GM12878 (cell line): ENCODE results near the gene TCF20. TPM values are rescaled to one million over a fixed set of nuclear protein-coding genes. Genes with fewer than 3 reads are reported as not detected.

ENCODE experiments used
- ATAC-seq: fragments of 200-7000 bp; cut with Tn5 transposase; 3 replicates; pipeline ENCODE4 v1.9.1; 2020; ENCODE audit warnings: mild to moderate bottlenecking, moderate library complexity
- BruUV-seq: library from RNA; stranded (reverse); fragments of 400-500 nt; replicated peaks from 2 replicates; lab custom pipeline; 2021; lab: Mats Ljungman, UMichigan
- CTCF ChIA-PET: fragments of 300-600 bp; sonication (Branson Sonifier 250); formaldehyde crosslinking; extraction: SDS; loops from one replicate; lab custom pipeline; 2021; ENCODE audit warnings: inconsistent platforms; lab: Yijun Ruan, JAX
- POLR2A ChIA-PET: fragments of 350-600 bp; formaldehyde crosslinking; extraction: SDS; loops from one replicate; lab custom pipeline; 2021; ENCODE audit warnings: inconsistent platforms; lab: Charles Lee
- RAD21 ChIA-PET: fragments of 300-600 bp; sonication (Branson Sonifier 250); formaldehyde crosslinking; loops from one replicate; lab custom pipeline; 2023; ENCODE audit warnings: antibody characterized with exemption; ENCODE audit not compliant: unreplicated experiment; lab: Charles Lee
- SMC1A ChIA-PET: fragments of 300-600 bp; sonication (Branson Sonifier 250); formaldehyde crosslinking; loops from one replicate; lab custom pipeline; 2023; ENCODE audit not compliant: unreplicated experiment, uncharacterized antibody; lab: Charles Lee
- DNase-seq: peaks from one replicate; pipeline ENCODE4 v3.0.0-alpha.2; 2011; ENCODE audit warnings: low read depth, low spot score
- FAIRE-seq: peaks from 3 replicates; lab custom pipeline; 2011; peaks lifted over from hg19 to GRCh38; lab: Jason Lieb, UNC
- H2AFZ ChIP-seq: 2 replicates; pipeline ENCODE4 v1.6.0; 2011; ENCODE audit warnings: low read depth, low read length, control low read depth; ENCODE audit not compliant: control insufficient read depth
- H3K27ac ChIP-seq: 2 replicates; pipeline ENCODE4 v1.5.1; 2011; ENCODE audit warnings: control low read depth; ENCODE audit not compliant: control insufficient read depth, insufficient read depth
- H3K27me3 ChIP-seq, 2 experiments: replicated peaks in 1 of 2; 2 replicates each; pipeline versions ENCODE4 v1.6.0 to v1.6.1; 2011; ENCODE audit warnings: low read length in 1 of 2; ENCODE audit not compliant: control insufficient read depth in 2 of 2, insufficient read depth in 2 of 2
- H3K36me3 ChIP-seq, 2 experiments: 2 replicates each; pipeline ENCODE4 v1.5.1; 2011; ENCODE audit warnings: low read length in 1 of 2; ENCODE audit not compliant: control insufficient read depth in 2 of 2, insufficient read depth in 2 of 2
- H3K4me1 ChIP-seq: 2 replicates; pipeline ENCODE4 v1.6.1; 2011; ENCODE audit warnings: mild to moderate bottlenecking, low read length, moderate library complexity, mixed read lengths; ENCODE audit not compliant: control insufficient read depth, insufficient read depth
- H3K4me2 ChIP-seq: 2 replicates; pipeline ENCODE4 v1.6.0; 2011; ENCODE audit warnings: control low read depth; ENCODE audit not compliant: control insufficient read depth, insufficient read depth
- H3K4me3 ChIP-seq: fragments of 200-600 bp; sonication (generic); 2 replicates; pipeline ENCODE4 v1.5.1; 2016
- H3K79me2 ChIP-seq: 2 replicates; pipeline ENCODE4 v1.6.0; 2011; ENCODE audit warnings: low read length; ENCODE audit not compliant: control insufficient read depth, insufficient read depth
- H3K9ac ChIP-seq: 2 replicates; pipeline ENCODE4 v1.8.0; 2011; ENCODE audit warnings: low read length, control low read depth, mixed read lengths; ENCODE audit not compliant: control insufficient read depth, insufficient read depth
- H3K9me3 ChIP-seq: replicated peaks from 3 replicates; pipeline ENCODE4 v1.5.1; 2011; ENCODE audit warnings: mild to moderate bottlenecking, low read length; ENCODE audit not compliant: control insufficient read depth, insufficient read depth
- H4K20me1 ChIP-seq: 2 replicates; pipeline ENCODE4 v1.6.0; 2011; ENCODE audit not compliant: control insufficient read depth, insufficient read depth
- ATF7 ChIP-seq: fragments of 450-650 bp; IDR thresholded peaks from 2 replicates; pipeline ENCODE4 v1.6.1; 2016; ENCODE audit warnings: low read depth, mild to moderate bottlenecking
- BCL11A ChIP-seq: IDR thresholded peaks from 2 replicates; pipeline ENCODE4 v1.6.1; 2011; ENCODE audit warnings: low read depth, low read length
- CBX3 ChIP-seq: fragments of 200-600 bp; sonication (generic); IDR thresholded peaks from 2 replicates; pipeline ENCODE4 v1.6.1; 2016; ENCODE audit warnings: low read depth, borderline replicate concordance
- CHD2 ChIP-seq: IDR thresholded peaks from 2 replicates; pipeline ENCODE4 v1.6.1; 2011; ENCODE audit warnings: low read depth, low read length, improper control_type of control experiment, borderline replicate concordance
- CREB1 ChIP-seq: IDR thresholded peaks from 2 replicates; pipeline ENCODE4 v1.6.1; 2012; ENCODE audit warnings: low read depth, mild to moderate bottlenecking, inconsistent platforms
- CTCF ChIP-seq, 3 experiments: IDR thresholded peaks in 2 of 3; conservative IDR thresholded peaks in 1 of 3; 2 replicates each; pipeline ENCODE4 v1.5.1; 2011; ENCODE audit warnings: low read depth in 3 of 3, low read length in 3 of 3, mild to moderate bottlenecking in 3 of 3, control low read depth in 2 of 3, moderate library complexity in 2 of 3, inconsistent platforms in 1 of 3, mixed read lengths in 1 of 3; ENCODE audit not compliant: control insufficient read depth in 2 of 3, insufficient read depth in 1 of 3; ENCODE audit errors: extremely low read depth in 1 of 3
- FOXM1 ChIP-seq: IDR thresholded peaks from 2 replicates; pipeline ENCODE4 v1.6.1; 2012; ENCODE audit warnings: low read depth, mild to moderate bottlenecking, inconsistent platforms, low read length, moderate library complexity
- HDAC6 ChIP-seq: fragments of 200-600 bp; sonication (generic); IDR thresholded peaks from one replicate; pipeline ENCODE4 v1.8.0; 2017; ENCODE audit warnings: antibody characterized with exemption; ENCODE audit not compliant: unreplicated experiment
- IRF4 ChIP-seq: IDR thresholded peaks from 2 replicates; pipeline ENCODE4 v1.6.1; 2011; ENCODE audit warnings: low read depth, low read length
- IRF5 ChIP-seq: fragments of 450-650 bp; IDR thresholded peaks from 2 replicates; pipeline ENCODE4 v1.6.1; 2017; ENCODE audit warnings: borderline replicate concordance
- NFIC ChIP-seq: IDR thresholded peaks from 2 replicates; pipeline ENCODE4 v1.6.1; 2012; ENCODE audit warnings: low read depth, mild to moderate bottlenecking, inconsistent platforms, low read length, moderate library complexity
- NFXL1 ChIP-seq: fragments of 450-650 bp; IDR thresholded peaks from 2 replicates; pipeline ENCODE4 v1.6.1; 2017; ENCODE audit warnings: antibody characterized with exemption, mild to moderate bottlenecking, borderline replicate concordance
- POU2F2 ChIP-seq: IDR thresholded peaks from 3 replicates; pipeline ENCODE4 v1.6.1; 2011; ENCODE audit warnings: low read depth, mild to moderate bottlenecking, low read length, borderline replicate concordance
- RAD21 ChIP-seq: IDR thresholded peaks from 2 replicates; pipeline ENCODE4 v1.6.1; 2011; ENCODE audit warnings: mild to moderate bottlenecking, low read depth, low read length, moderate library complexity; ENCODE audit not compliant: insufficient read depth
- RUNX3 ChIP-seq: IDR thresholded peaks from 2 replicates; pipeline ENCODE4 v1.6.1; 2012; ENCODE audit warnings: low read length, inconsistent platforms
- SKIL ChIP-seq: fragments of 450-650 bp; IDR thresholded peaks from 2 replicates; pipeline ENCODE4 v1.6.1; 2017; ENCODE audit warnings: mild to moderate bottlenecking, low read depth, inconsistent platforms; ENCODE audit not compliant: poor library complexity, severe bottlenecking
- SRF ChIP-seq, 2 experiments: IDR thresholded peaks; 2 replicates each; pipeline ENCODE4 v1.6.1; 2011; ENCODE audit warnings: low read depth in 2 of 2, low read length in 2 of 2, mild to moderate bottlenecking in 1 of 2, moderate library complexity in 1 of 2
- SUZ12 ChIP-seq: fragments of 200-600 bp; sonication (generic); IDR thresholded peaks from one replicate; pipeline ENCODE4 v1.6.1; 2018; ENCODE audit warnings: antibody characterized with exemption, mild to moderate bottlenecking; ENCODE audit not compliant: unreplicated experiment
- WGBS: methylation state at CpG from one replicate; pipeline ENCODE4 v1.1.6; 2016; ENCODE audit warnings: low lambda C conversion rate; ENCODE audit not compliant: insufficient replicate concordance, insufficient coverage; ENCODE audit errors: missing lambda C conversion rate; 5-methylcytosine and 5-hydroxymethylcytosine counted together
- in situ Hi-C: fragments of 300-500 bp; cut with MboI; formaldehyde crosslinking; loops from 9 replicates; pipeline ENCODE4 v1.14.3; 2018; ENCODE audit warnings: mixed read lengths
- intact Hi-C: fragments of 100-400 bp; cut with micrococcal nuclease; formaldehyde crosslinking; loops from one replicate; pipeline ENCODE4 v1.14.2; 2022; ENCODE audit not compliant: unreplicated experiment
- polyA plus RNA-seq, 11 experiments: library from polyadenylated mRNA; depleted of rRNA in 4 of 11; unstranded in 6 of 11; stranded (reverse) in 5 of 11; fragments of >200 nt; fragmentation: Nextera tagmentation in 4 of 11; fragmentation: Illumina TruSeq in 1 of 11; extraction: Ambion mirVana in 4 of 11; extraction: Trizol in 1 of 11; gene quantifications; 1 replicate in 1 of 11; 2 replicates in 10 of 11; pipeline versions ENCODE4 v1.2.1 to v1.2.3, GENCODE V29; 2011 to 2016; ENCODE audit warnings: inconsistent platforms in 2 of 11, missing spikeins in 2 of 11, low read depth in 1 of 11
- total RNA-seq, 4 experiments: library from RNA; depleted of rRNA in 3 of 4; stranded (reverse); fragments of >200 nt in 3 of 4; fragmentation: Illumina TruSeq in 1 of 4; extraction: Trizol in 1 of 4; gene quantifications; 2 replicates each; pipeline versions ENCODE4 v1.2.1 to v1.2.3, GENCODE V29; 2013 to 2021

Gene TCF20
- total and polyA plus RNA-seq, 10 of the 15 experiments (the other 5 are each of a cell fraction or from before 2014, with no cell fraction given), result 0.64 to 52.9 (median 22.6) TPM

- Histone ChIP-seq H3K79me2 (no peaks in the 10 kb centered on the region), H4K20me1 (no peaks in the 10 kb centered on the region), H3K27ac (no peak overlapping the region), H3K36me3 (no peaks in the 10 kb centered on the region), H2AFZ (no peak overlapping the region), H3K4me3 (no peak overlapping the region), H3K9ac (no peak overlapping the region), H3K9me3 (no peaks in the 10 kb centered on the region), H3K4me2 (peak overlapping the region; percentile 59), H3K4me1 (peaks cover 15% of the 10 kb centered on the region), H3K27me3 (no peaks in the 10 kb centered on the region)
- FAIRE-seq, result peak; percentile 66
- BruUV-seq, result no TSS peak
- CTCF ChIA-PET, result interaction anchor here (0.6 to 2.7 kb wide), 19 partner anchors 12 to 364 kb away, joined by 3 to 25 read pairs (median 4); partner anchors contain the start of gene NDUFA6
- SMC1A ChIA-PET, result interaction anchor here (0.7 to 2.5 kb wide), 21 partner anchors 9 to 195 kb away, joined by 3 to 19 read pairs (median 4); partner anchors contain the start of genes NDUFA6 and NFAM1
- RAD21 ChIA-PET, result interaction anchor here (0.6 to 2.5 kb wide), 11 partner anchors 25 to 166 kb away, joined by 3 to 11 read pairs (median 5); no protein-coding TSS in a partner anchor
- WGBS, result 29% methylated on average over 21 of the region's 21 CpGs
- no peak for DNase-seq
- POLR2A ChIA-PET, result interaction anchor here (0.6 to 1.6 kb wide), 6 partner anchors 12 to 166 kb away, joined by 3 to 7 read pairs (median 4); no protein-coding TSS in a partner anchor
- intact Hi-C loops (no loop called here), in situ Hi-C loops (no loop called here)
- peak; percentile 94 for ATAC-seq
- TF ChIP-seq ATF7 (no peak), SUZ12 (no peak), CBX3 (no peak), RUNX3 (no peak; the same call in 1 of the 2 replicates), FOXM1 (no peak), SKIL (peak; percentile 58), CREB1 (no peak), HDAC6 (no peak), CTCF (IDR thresholded peaks at IDR 0.05 in 2 of 3, conservative IDR thresholded peaks at IDR 0.05 in 1 of 3; ENCODE audit: control insufficient read depth in 2 of 3, extremely low read depth in 1 of 3, insufficient read depth in 1 of 3, low read depth in 3 of 3, low read length in 3 of 3) (peak; percentile 26 to 53 (median 39); a peak in 4 of 6 replicates), POU2F2 (no peak), RAD21 (peak; percentile 60), IRF5 (no peak), SRF (IDR thresholded peaks at IDR 0.05; ENCODE audit: low read depth in 2 of 2, low read length in 2 of 2) (no peak), NFXL1 (no peak), IRF4 (0 out of 2 replicates have a peak, but pooled peaks have one; percentile 42), CHD2 (no peak), NFIC (no peak), BCL11A (peak; percentile 14; the same call in 1 of the 2 replicates)
Observed at GRCh38 chr22:42277988-42278776, 7.7 kb upstream of the TCF20 start.
